Esophagus muscularis mucosa (tissue), 4 donors: ENCODE results near the gene MPO. TPM values are rescaled to one million over a fixed set of nuclear protein-coding genes. Genes with fewer than 3 reads are reported as not detected.

Source experiments
- DNase-seq: peaks from one replicate; pipeline ENCODE4 v3.0.0-alpha.2; 2017; ENCODE audit errors: extremely low spot score
- H3K27ac ChIP-seq, 4 donors: fragments of 200-600 bp; sonication (generic); replicated peaks in 1 of 4; 1 replicate in 3 of 4; 2 replicates in 1 of 4; pipeline ENCODE4 v1.5.1; 2016 to 2019; ENCODE audit warnings: mild to moderate bottlenecking in 1 of 4
- H3K27me3 ChIP-seq, 4 donors: fragments of 200-600 bp; sonication (generic); one replicate each; pipeline versions ENCODE4 v1.5.1 to v1.6.0; 2016 to 2019
- H3K36me3 ChIP-seq, 4 donors: fragments of 200-600 bp; sonication (generic); one replicate each; pipeline ENCODE4 v1.5.1; 2016 to 2019
- H3K4me1 ChIP-seq, 4 donors: fragments of 200-600 bp; sonication (generic); one replicate each; pipeline ENCODE4 v1.5.1; 2016 to 2019
- H3K4me3 ChIP-seq, 4 donors: fragments of 200-600 bp; sonication (generic); 1 replicate in 2 of 4; 2 replicates in 2 of 4; pipeline ENCODE4 v1.5.1; 2016 to 2019; ENCODE audit warnings: mild to moderate bottlenecking in 4 of 4, moderate library complexity in 1 of 4
- H3K9me3 ChIP-seq, 4 donors: fragments of 200-600 bp; sonication (generic); 1 replicate in 3 of 4; 2 replicates in 1 of 4; pipeline ENCODE4 v1.5.1; 2016 to 2019
- CTCF ChIP-seq, 3 experiments: fragments of 200-600 bp in 2 of 3; fragments of 450-650 bp in 1 of 3; sonication (generic) in 2 of 3; IDR thresholded peaks; one replicate each; pipeline ENCODE4 v1.5.1; 2017 to 2019; ENCODE audit warnings: antibody characterized with exemption in 3 of 3, mild to moderate bottlenecking in 2 of 3, moderate library complexity in 1 of 3
- EP300 ChIP-seq: sonication (generic); formaldehyde crosslinking; IDR thresholded peaks from one replicate; pipeline ENCODE4 v1.6.1; 2017; ENCODE audit warnings: antibody characterized with exemption
- POLR2A ChIP-seq: fragments of 450-650 bp; IDR thresholded peaks from one replicate; pipeline ENCODE4 v1.6.1; 2017; ENCODE audit warnings: antibody characterized with exemption, moderate library complexity, mild to moderate bottlenecking, low read depth
- POLR2AphosphoS5 ChIP-seq, 2 donors: sonication (generic); formaldehyde crosslinking; IDR thresholded peaks; one replicate each; pipeline ENCODE4 v1.6.1; 2017; ENCODE audit warnings: antibody characterized with exemption in 2 of 2
- WGBS: methylation state at CpG from one replicate; pipeline ENCODE4 v1.1.5; 2018; 5-methylcytosine and 5-hydroxymethylcytosine counted together
- intact Hi-C: fragments of 100-400 bp; cut with DNase I; formaldehyde crosslinking; loops from one replicate; pipeline ENCODE4 v1.15.1; 2023
- total RNA-seq, 4 donors: library from RNA; depleted of rRNA; stranded (reverse); fragments of >200 nt; gene quantifications; one replicate each; pipeline versions ENCODE4 v1.1.0 to v1.2.1, GENCODE V29; 2016

MPO gene
- total RNA-seq, 4 donors from 2014 or later, result 0.23 to 0.66 TPM; not detected in 2

- peaks cover 0 to 51% (median 2%) of the 10 kb centered on the region in 4 donors for H3K27me3 ChIP-seq
- intact Hi-C loops, result no loop called here
- no peak overlapping the region for H3K4me3 ChIP-seq
- peak; percentile 55 for DNase-seq
- WGBS, result 78% methylated on average over 1 of the region's 1 CpG
- H3K4me1 ChIP-seq, result no peaks in the 10 kb centered on the region
- no peak overlapping the region for H3K27ac ChIP-seq
- no peak for TF ChIP-seq POLR2A
- TF ChIP-seq POLR2AphosphoS5 (IDR thresholded peaks at IDR 0.05), result no peak
- no peak for TF ChIP-seq CTCF (IDR thresholded peaks at IDR 0.05)
- TF ChIP-seq EP300, result no peak
- no peaks in the 10 kb centered on the region for H3K36me3 ChIP-seq
- no peaks in the 10 kb centered on the region for H3K9me3 ChIP-seq
Observed at GRCh38 chr17:58263773-58264172, 17.0 kb downstream of the MPO start.

- no peak for TF ChIP-seq EP300
- no peak for TF ChIP-seq POLR2AphosphoS5 (IDR thresholded peaks at IDR 0.05)
- WGBS, result 84% methylated on average over 11 of the region's 11 CpGs
- no peaks in the 10 kb centered on the region for H3K9me3 ChIP-seq
- no peaks in the 10 kb centered on the region for H3K36me3 ChIP-seq
- H3K4me1 ChIP-seq, result no peaks in the 10 kb centered on the region
- peak; percentile 55 for DNase-seq
- peaks cover 0 to 42% (median 2%) of the 10 kb centered on the region in 4 donors for H3K27me3 ChIP-seq
- no peak overlapping the region for H3K4me3 ChIP-seq
- intact Hi-C loops, result no loop called here
- H3K27ac ChIP-seq, result no peak overlapping the region
Observed at GRCh38 chr17:58262149-58262548, 18.6 kb downstream of the MPO start.

- intact Hi-C loops, result no loop called here
- H3K36me3 ChIP-seq, result no peaks in the 10 kb centered on the region
- peaks cover 0 to 4% (median 2%) of the 10 kb centered on the region in 4 donors for H3K4me1 ChIP-seq
- no peak overlapping the region for H3K27ac ChIP-seq
- no peak for DNase-seq
- no peak overlapping the region for H3K4me3 ChIP-seq
- no peaks in the 10 kb centered on the region for H3K9me3 ChIP-seq
- WGBS, result 30% methylated on average over 8 of the region's 8 CpGs
- peaks cover 0 to 54% (median 0%) of the 10 kb centered on the region in 4 donors for H3K27me3 ChIP-seq
- TF ChIP-seq POLR2AphosphoS5 (IDR thresholded peaks at IDR 0.05) (no peak), POLR2A (no peak), EP300 (no peak), CTCF (IDR thresholded peaks at IDR 0.05) (no peak)
Observed at GRCh38 chr17:58254803-58255202, 25.9 kb downstream of the MPO start.

GRCh38 chr17:58253082-58253481, 27.7 kb downstream of the MPO start:
- H3K27me3 ChIP-seq, result peaks cover 0 to 68% (median 3%) of the 10 kb centered on the region in 4 donors
- TF ChIP-seq POLR2A, result no peak
- no peak for TF ChIP-seq EP300
- TF ChIP-seq CTCF (IDR thresholded peaks at IDR 0.05), result no peak
- no peak for TF ChIP-seq POLR2AphosphoS5 (IDR thresholded peaks at IDR 0.05)
- intact Hi-C loops, result no loop called here

GRCh38 chr17:58252141-58252540, 28.6 kb downstream of the MPO start:
- H3K27ac ChIP-seq, result no peak overlapping the region
- no peak overlapping the region for H3K4me3 ChIP-seq
- DNase-seq, result no peak
- H3K9me3 ChIP-seq, result no peaks in the 10 kb centered on the region
- H3K4me1 ChIP-seq, result peaks cover 7 to 15% (median 12%) of the 10 kb centered on the region in 4 donors
- intact Hi-C loops, result no loop called here
- TF ChIP-seq POLR2AphosphoS5 (IDR thresholded peaks at IDR 0.05) (no peak), CTCF (IDR thresholded peaks at IDR 0.05) (no peak), EP300 (no peak), POLR2A (no peak)
- H3K36me3 ChIP-seq, result no peaks in the 10 kb centered on the region
- peaks cover 0 to 66% (median 3%) of the 10 kb centered on the region in 4 donors for H3K27me3 ChIP-seq
- WGBS, result 71% methylated on average over 8 of the region's 9 CpGs

More at GRCh38 chr17:58253082-58253481, 27.7 kb downstream of the MPO start:
- Histone ChIP-seq H3K9me3 (no peaks in the 10 kb centered on the region), H3K4me3 (no peak overlapping the region), H3K27ac (no peak overlapping the region), H3K36me3 (no peaks in the 10 kb centered on the region), H3K4me1 (peaks cover 7 to 15% (median 12%) of the 10 kb centered on the region in 4 donors)
- no peak for DNase-seq
- 81% methylated on average over 3 of the region's 3 CpGs for WGBS
